K562 (cell line): ENCODE results near the gene GNAQ. TPM values are rescaled to one million over a fixed set of nuclear protein-coding genes. Genes with fewer than 3 reads are reported as not detected.

ENCODE experiments used
- ARID1B ChIP-seq: fragments of 450-650 bp; IDR thresholded peaks from 2 replicates; pipeline ENCODE4 v1.6.1; 2016; ENCODE audit warnings: antibody characterized with exemption, mild to moderate bottlenecking, inconsistent platforms
- BHLHE40 ChIP-seq: IDR thresholded peaks from 2 replicates; pipeline ENCODE4 v1.6.1; 2011; ENCODE audit warnings: low read length, improper control_type of control experiment
- CBX3 ChIP-seq, 2 experiments: IDR thresholded peaks; 1 replicate in 1 of 2; 2 replicates in 1 of 2; pipeline ENCODE4 v1.6.1; 2012; ENCODE audit warnings: inconsistent platforms in 2 of 2, low read length in 2 of 2, borderline replicate concordance in 1 of 2, control low read depth in 1 of 2
- FOXJ2 ChIP-seq: fragments of 200-800 bp; sonication (Bioruptor generic); IDR thresholded peaks from 2 replicates; pipeline ENCODE4 v1.6.1; 2016; ENCODE audit warnings: missing genetic modification characterization, missing compliant biosample characterization
- MAFF ChIP-seq: IDR thresholded peaks from 2 replicates; pipeline ENCODE4 v1.6.1; 2012; ENCODE audit warnings: low read length, improper control_type of control experiment
- MIER1 ChIP-seq: fragments of 450-650 bp; IDR thresholded peaks from 2 replicates; pipeline ENCODE4 v1.6.1; 2016; ENCODE audit warnings: antibody characterized with exemption, mild to moderate bottlenecking, low read depth
- SMAD3 ChIP-seq: fragments of 450-650 bp; formaldehyde crosslinking; conservative IDR thresholded peaks from 2 replicates; pipeline ENCODE4 v1.4.0; 2020; ENCODE audit warnings: mild to moderate bottlenecking
- SMARCB1 ChIP-seq: IDR thresholded peaks from 2 replicates; pipeline ENCODE4 v1.6.1; 2011; ENCODE audit warnings: improper control_type of control experiment, low read depth; ENCODE audit not compliant: insufficient read length
- SMARCC2 ChIP-seq: fragments of 450-650 bp; IDR thresholded peaks from 2 replicates; pipeline ENCODE4 v1.6.1; 2017; ENCODE audit warnings: antibody characterized with exemption, moderate library complexity, mild to moderate bottlenecking, low read depth
- ZC3H8 ChIP-seq: fragments of 450-650 bp; IDR thresholded peaks from 2 replicates; pipeline ENCODE4 v1.6.1; 2017
- ZFX ChIP-seq: sonication (generic); formaldehyde crosslinking; IDR thresholded peaks from 2 replicates; pipeline ENCODE4 v1.8.0; 2022; ENCODE audit warnings: mild to moderate bottlenecking, missing genetic modification reagents, moderate library complexity
- ZKSCAN1 ChIP-seq: fragments of 150-350 bp; IDR thresholded peaks from 2 replicates; pipeline ENCODE4 v1.6.1; 2016; ENCODE audit warnings: low read depth, low read length
- ZNF134 ChIP-seq: fragments of 250-450 bp; sonication (Bioruptor Pico); conservative IDR thresholded peaks from 2 replicates; pipeline ENCODE4 v1.4.0; 2020
- ZNF24 ChIP-seq: fragments of 450-650 bp; IDR thresholded peaks from 2 replicates; pipeline ENCODE4 v1.6.1; 2016
- polyA plus RNA-seq, 8 experiments: library from polyadenylated mRNA; depleted of rRNA in 4 of 8; stranded (reverse) in 5 of 8; unstranded in 3 of 8; fragments of >200 nt; fragmentation: Nextera tagmentation in 2 of 8; fragmentation: Illumina TruSeq in 1 of 8; extraction: Ambion mirVana in 2 of 8; extraction: Trizol in 1 of 8; gene quantifications; 2 replicates each; pipeline versions ENCODE4 v1.2.1 to v1.2.3, GENCODE V29; 2011 to 2014; ENCODE audit warnings: inconsistent platforms in 1 of 8, missing spikeins in 1 of 8
- total RNA-seq, 7 experiments: library from RNA; depleted of rRNA in 6 of 7; stranded (reverse); fragments of >200 nt in 6 of 7; fragmentation: Illumina TruSeq in 2 of 7; extraction: Trizol in 2 of 7; gene quantifications; 2 replicates each; pipeline versions ENCODE4 v1.2.1 to v1.2.3, GENCODE V29; 2011 to 2021; ENCODE audit warnings: low replicate concordance in 1 of 7
- TF ChIP-seq, protein P1 (sequence below): fragments of 450-650 bp; IDR thresholded peaks from 2 replicates; pipeline ENCODE4 v1.6.1; 2016
- TF ChIP-seq, protein P2 (sequence below): fragments of 250-450 bp; sonication (Bioruptor Pico); IDR thresholded peaks from 2 replicates; pipeline ENCODE4 v1.4.0; 2020
- TF ChIP-seq, protein P3 (sequence below): sonication (generic); formaldehyde crosslinking; IDR thresholded peaks from 2 replicates; pipeline ENCODE4 v1.8.0; 2022; ENCODE audit warnings: mild to moderate bottlenecking, missing genetic modification reagents
- TF ChIP-seq, protein P4 (sequence below), 2 experiments: fragments of 200-800 bp in 1 of 2; sonication (Bioruptor generic) in 1 of 2; sonication (generic) in 1 of 2; formaldehyde crosslinking in 1 of 2; IDR thresholded peaks in 1 of 2; conservative IDR thresholded peaks in 1 of 2; 2 replicates each; pipeline versions ENCODE4 v1.5.0 to v1.6.1; 2016 to 2020; ENCODE audit warnings: missing compliant biosample characterization in 1 of 2, missing genetic modification characterization in 1 of 2, missing genetic modification reagents in 1 of 2
- TF ChIP-seq, protein P5 (sequence below): fragments of 450-650 bp; IDR thresholded peaks from 2 replicates; pipeline ENCODE4 v1.6.1; 2017; ENCODE audit warnings: mild to moderate bottlenecking, moderate library complexity

GNAQ gene
- total and polyA plus RNA-seq, 9 of the 15 experiments (the other 6 are each of a cell fraction or from before 2014, with no cell fraction given), result 4.8 to 27.9 (median 17.5) TPM

DNA sequence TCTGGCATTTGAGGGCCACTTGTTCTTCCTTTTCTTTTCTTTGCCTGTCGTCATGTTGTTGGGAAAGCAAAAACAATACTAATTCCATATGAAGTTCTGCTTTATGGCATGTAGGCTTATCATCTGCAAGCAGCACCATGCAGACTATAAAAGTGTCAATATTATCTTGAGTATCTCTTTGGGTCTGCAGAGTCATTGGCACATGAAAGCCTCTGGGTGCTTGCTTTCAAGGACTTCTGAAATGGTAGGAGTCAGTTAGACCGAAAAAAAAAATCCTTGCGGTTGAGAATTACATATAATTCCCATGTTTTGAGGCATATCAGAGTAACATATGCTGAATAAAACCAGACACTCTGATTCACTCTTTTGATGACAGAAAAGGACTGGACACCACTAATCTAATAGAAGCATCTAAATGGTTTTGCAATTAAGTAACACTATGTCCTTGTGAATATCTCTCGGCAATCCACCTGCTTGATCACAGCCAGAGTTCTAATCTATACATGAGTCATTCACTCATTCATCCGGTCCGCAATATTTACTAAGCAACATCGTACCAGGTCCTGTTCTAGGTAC, 44.4 kb downstream of the GNAQ start (continued):
- TF ChIP-seq, protein P1, sequence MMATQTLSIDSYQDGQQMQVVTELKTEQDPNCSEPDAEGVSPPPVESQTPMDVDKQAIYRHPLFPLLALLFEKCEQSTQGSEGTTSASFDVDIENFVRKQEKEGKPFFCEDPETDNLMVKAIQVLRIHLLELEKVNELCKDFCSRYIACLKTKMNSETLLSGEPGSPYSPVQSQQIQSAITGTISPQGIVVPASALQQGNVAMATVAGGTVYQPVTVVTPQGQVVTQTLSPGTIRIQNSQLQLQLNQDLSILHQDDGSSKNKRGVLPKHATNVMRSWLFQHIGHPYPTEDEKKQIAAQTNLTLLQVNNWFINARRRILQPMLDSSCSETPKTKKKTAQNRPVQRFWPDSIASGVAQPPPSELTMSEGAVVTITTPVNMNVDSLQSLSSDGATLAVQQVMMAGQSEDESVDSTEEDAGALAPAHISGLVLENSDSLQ, result peak; percentile 71
- TF ChIP-seq SMAD3 (peak; percentile 49; the same call in 1 of the 2 replicates), ZC3H8 (no peak), CBX3 (IDR thresholded peaks at IDR 0.05; ENCODE audit: borderline replicate concordance in 1 of 2, low read length in 2 of 2) (no peak), ZKSCAN1 (no peak), MIER1 (no peak), ZNF134 (no peak), ZFX (no peak), SMARCB1 (no peak), SMARCC2 (peak; percentile 85), ARID1B (peak; percentile 96), FOXJ2 (peak; percentile 47; the same call in 1 of the 2 replicates), ZNF24 (peak; percentile 83), BHLHE40 (peak; percentile 77), MAFF (peak; percentile 59)
- TF ChIP-seq, protein P2, sequence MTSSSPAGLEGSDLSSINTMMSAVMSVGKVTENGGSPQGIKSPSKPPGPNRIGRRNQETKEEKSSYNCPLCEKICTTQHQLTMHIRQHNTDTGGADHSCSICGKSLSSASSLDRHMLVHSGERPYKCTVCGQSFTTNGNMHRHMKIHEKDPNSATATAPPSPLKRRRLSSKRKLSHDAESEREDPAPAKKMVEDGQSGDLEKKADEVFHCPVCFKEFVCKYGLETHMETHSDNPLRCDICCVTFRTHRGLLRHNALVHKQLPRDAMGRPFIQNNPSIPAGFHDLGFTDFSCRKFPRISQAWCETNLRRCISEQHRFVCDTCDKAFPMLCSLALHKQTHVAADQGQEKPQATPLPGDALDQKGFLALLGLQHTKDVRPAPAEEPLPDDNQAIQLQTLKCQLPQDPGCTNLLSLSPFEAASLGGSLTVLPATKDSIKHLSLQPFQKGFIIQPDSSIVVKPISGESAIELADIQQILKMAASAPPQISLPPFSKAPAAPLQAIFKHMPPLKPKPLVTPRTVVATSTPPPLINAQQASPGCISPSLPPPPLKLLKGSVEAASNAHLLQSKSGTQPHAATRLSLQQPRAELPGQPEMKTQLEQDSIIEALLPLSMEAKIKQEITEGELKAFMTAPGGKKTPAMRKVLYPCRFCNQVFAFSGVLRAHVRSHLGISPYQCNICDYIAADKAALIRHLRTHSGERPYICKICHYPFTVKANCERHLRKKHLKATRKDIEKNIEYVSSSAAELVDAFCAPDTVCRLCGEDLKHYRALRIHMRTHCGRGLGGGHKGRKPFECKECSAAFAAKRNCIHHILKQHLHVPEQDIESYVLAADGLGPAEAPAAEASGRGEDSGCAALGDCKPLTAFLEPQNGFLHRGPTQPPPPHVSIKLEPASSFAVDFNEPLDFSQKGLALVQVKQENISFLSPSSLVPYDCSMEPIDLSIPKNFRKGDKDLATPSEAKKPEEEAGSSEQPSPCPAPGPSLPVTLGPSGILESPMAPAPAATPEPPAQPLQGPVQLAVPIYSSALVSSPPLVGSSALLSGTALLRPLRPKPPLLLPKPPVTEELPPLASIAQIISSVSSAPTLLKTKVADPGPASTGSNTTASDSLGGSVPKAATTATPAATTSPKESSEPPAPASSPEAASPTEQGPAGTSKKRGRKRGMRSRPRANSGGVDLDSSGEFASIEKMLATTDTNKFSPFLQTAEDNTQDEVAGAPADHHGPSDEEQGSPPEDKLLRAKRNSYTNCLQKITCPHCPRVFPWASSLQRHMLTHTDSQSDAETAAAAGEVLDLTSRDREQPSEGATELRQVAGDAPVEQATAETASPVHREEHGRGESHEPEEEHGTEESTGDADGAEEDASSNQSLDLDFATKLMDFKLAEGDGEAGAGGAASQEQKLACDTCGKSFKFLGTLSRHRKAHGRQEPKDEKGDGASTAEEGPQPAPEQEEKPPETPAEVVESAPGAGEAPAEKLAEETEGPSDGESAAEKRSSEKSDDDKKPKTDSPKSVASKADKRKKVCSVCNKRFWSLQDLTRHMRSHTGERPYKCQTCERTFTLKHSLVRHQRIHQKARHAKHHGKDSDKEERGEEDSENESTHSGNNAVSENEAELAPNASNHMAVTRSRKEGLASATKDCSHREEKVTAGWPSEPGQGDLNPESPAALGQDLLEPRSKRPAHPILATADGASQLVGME, result no peak
- TF ChIP-seq, protein P3, sequence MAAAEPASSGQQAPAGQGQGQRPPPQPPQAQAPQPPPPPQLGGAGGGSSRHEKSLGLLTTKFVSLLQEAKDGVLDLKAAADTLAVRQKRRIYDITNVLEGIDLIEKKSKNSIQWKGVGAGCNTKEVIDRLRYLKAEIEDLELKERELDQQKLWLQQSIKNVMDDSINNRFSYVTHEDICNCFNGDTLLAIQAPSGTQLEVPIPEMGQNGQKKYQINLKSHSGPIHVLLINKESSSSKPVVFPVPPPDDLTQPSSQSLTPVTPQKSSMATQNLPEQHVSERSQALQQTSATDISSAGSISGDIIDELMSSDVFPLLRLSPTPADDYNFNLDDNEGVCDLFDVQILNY (CRISPR knock-in tag), result no peak
- TF ChIP-seq, protein P4, sequence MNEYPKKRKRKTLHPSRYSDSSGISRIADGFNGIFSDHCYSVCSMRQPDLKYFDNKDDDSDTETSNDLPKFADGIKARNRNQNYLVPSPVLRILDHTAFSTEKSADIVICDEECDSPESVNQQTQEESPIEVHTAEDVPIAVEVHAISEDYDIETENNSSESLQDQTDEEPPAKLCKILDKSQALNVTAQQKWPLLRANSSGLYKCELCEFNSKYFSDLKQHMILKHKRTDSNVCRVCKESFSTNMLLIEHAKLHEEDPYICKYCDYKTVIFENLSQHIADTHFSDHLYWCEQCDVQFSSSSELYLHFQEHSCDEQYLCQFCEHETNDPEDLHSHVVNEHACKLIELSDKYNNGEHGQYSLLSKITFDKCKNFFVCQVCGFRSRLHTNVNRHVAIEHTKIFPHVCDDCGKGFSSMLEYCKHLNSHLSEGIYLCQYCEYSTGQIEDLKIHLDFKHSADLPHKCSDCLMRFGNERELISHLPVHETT (CRISPR knock-in tag; conservative IDR thresholded peaks at IDR 0.05 in 1 of 2, IDR thresholded peaks at IDR 0.05 in 1 of 2), result peak in 1 of 2 experiments; percentile 63; a peak in 1 of 4 replicates
- TF ChIP-seq, protein P5, sequence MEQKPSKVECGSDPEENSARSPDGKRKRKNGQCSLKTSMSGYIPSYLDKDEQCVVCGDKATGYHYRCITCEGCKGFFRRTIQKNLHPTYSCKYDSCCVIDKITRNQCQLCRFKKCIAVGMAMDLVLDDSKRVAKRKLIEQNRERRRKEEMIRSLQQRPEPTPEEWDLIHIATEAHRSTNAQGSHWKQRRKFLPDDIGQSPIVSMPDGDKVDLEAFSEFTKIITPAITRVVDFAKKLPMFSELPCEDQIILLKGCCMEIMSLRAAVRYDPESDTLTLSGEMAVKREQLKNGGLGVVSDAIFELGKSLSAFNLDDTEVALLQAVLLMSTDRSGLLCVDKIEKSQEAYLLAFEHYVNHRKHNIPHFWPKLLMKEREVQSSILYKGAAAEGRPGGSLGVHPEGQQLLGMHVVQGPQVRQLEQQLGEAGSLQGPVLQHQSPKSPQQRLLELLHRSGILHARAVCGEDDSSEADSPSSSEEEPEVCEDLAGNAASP, result no peak
